Measurements from ENCODE around the gene OSBPL2.

- TF ChIP-seq CTCF (conservative IDR thresholded peaks at IDR 0.05; ENCODE audit: low read depth, low read length) (no peak), EZH2 (IDR thresholded peaks at IDR 0.05; ENCODE audit: borderline replicate concordance, low read depth, low read length, poor library complexity, severe bottlenecking) (no peak)
Measured at GRCh38 chr20:62237801-62238568, at the start of gene OSBPL2.
